ENCODE data around the gene CRYBG3. TPM values are rescaled to one million over a fixed set of nuclear protein-coding genes. Genes with fewer than 3 reads are reported as not detected.

Gene CRYBG3
- total RNA-seq, 1 donor from 2014 or later, result 30.1 TPM

DNA sequence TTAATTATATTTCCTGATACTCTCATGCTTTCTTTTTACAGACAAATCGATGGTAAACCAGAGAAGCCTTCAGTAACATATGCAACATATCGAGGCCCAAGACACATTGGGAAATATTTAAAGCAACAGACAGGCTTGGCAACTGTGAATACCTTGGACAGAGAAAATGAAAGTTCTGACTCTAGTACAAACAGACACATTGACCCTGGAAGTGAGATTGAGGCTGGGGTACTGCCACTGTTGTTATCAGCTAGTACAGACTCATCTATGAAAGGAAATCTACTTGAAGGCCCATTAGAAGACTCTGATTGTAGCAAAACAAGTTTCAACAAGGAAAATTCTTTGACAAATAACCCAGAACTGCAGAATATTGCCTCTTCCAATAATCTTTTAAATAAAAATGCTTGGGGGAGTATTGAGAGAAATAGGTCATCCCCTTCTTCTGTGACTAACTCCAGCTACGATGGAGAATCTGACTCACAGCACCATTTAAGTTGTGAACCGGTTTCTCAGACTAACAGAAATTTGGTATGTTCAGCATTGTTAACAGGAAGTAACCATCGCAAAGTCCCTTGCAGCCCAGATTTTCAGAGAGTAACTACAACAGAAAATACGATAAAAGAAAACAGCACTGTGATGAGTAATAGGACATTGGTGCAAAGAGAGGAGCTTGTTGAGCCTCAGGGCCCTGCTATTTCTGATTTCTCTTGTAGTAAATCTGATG lies 50.2 kb downstream of the CRYBG3 start:
- Histone ChIP-seq H3K4me1 (no peaks in the 10 kb centered on the region), H3K27ac (no peak overlapping the region), H3K27me3 (ENCODE audit: low read depth) (no peaks in the 10 kb centered on the region), H3K4me3 (no peak overlapping the region), H3K36me3 (peaks cover 15% of the 10 kb centered on the region), H3K9me3 (no peaks in the 10 kb centered on the region)
- intact Hi-C loops (cut with DNase I), result no loop called here
- TF ChIP-seq, protein P1, sequence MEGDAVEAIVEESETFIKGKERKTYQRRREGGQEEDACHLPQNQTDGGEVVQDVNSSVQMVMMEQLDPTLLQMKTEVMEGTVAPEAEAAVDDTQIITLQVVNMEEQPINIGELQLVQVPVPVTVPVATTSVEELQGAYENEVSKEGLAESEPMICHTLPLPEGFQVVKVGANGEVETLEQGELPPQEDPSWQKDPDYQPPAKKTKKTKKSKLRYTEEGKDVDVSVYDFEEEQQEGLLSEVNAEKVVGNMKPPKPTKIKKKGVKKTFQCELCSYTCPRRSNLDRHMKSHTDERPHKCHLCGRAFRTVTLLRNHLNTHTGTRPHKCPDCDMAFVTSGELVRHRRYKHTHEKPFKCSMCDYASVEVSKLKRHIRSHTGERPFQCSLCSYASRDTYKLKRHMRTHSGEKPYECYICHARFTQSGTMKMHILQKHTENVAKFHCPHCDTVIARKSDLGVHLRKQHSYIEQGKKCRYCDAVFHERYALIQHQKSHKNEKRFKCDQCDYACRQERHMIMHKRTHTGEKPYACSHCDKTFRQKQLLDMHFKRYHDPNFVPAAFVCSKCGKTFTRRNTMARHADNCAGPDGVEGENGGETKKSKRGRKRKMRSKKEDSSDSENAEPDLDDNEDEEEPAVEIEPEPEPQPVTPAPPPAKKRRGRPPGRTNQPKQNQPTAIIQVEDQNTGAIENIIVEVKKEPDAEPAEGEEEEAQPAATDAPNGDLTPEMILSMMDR (IDR thresholded peaks at IDR 0.05), result no peak
- ATAC-seq (peak in 1 of 2 donors; percentile 47), DNase-seq (no peak)

DNA sequence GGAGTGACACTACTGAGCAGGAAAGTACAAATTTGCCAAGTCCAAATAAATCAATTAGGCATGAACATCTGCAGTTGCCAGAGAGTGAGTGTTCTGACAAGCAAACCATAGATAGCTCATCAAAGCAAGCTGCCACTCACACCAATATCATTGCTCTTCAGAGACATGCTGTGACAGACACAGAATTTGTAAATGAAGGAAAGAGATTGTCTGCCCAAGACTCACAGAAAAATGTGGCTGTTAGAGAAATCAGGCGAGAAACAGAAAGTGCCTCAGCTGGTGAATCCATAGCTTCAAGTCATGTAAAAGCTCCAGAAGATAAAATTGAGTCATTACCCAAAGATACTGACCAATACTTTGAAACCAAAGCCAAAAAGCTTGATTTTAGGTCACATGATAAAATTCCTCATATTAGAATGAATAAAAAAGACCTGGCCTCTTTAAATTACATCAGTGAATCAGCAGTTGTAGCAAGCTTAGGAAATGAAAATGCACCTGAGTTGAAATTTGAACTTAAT lies 50.8 kb downstream of the CRYBG3 start:
- ATAC-seq (no peak), DNase-seq (no peak)
- no peaks in the 10 kb centered on the region for H3K27me3 ChIP-seq (ENCODE audit: low read depth)
- intact Hi-C loops (cut with DNase I), result no loop called here
- TF ChIP-seq, protein P1 (IDR thresholded peaks at IDR 0.05), result no peak
- no peaks in the 10 kb centered on the region for H3K4me1 ChIP-seq
- no peaks in the 10 kb centered on the region for H3K9me3 ChIP-seq
- H3K36me3 ChIP-seq, result peaks cover 15% of the 10 kb centered on the region
- H3K27ac ChIP-seq, result no peak overlapping the region
- no peak overlapping the region for H3K4me3 ChIP-seq

DNA sequence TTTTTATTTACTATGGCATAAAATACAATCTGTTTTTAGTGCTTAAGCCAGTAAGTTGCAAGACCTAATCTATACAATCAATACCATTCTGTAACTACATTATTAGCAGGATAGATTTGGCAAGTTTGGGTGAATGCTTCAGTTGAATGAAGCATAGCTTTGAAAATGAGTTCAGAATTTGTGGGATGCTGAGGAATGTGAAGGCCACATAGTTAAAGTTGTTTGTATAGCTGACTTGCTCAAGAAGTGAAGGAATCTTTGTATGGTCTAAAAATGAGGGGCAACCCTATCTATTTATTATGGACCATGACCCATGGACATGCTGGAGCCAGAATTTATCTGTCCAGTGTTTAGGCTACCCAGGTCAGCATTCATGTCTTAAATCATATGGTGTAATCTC lies 58.5 kb downstream of the CRYBG3 start:
- Histone ChIP-seq H3K27me3 (ENCODE audit: low read depth) (no peaks in the 10 kb centered on the region), H3K36me3 (peaks cover 16% of the 10 kb centered on the region), H3K9me3 (no peaks in the 10 kb centered on the region), H3K4me3 (no peak overlapping the region), H3K27ac (no peak overlapping the region), H3K4me1 (peaks cover 21% of the 10 kb centered on the region)
- ATAC-seq (no peak), DNase-seq (no peak)
- TF ChIP-seq, protein P1 (IDR thresholded peaks at IDR 0.05), result no peak
- intact Hi-C loops (cut with DNase I), result no loop called here

DNA sequence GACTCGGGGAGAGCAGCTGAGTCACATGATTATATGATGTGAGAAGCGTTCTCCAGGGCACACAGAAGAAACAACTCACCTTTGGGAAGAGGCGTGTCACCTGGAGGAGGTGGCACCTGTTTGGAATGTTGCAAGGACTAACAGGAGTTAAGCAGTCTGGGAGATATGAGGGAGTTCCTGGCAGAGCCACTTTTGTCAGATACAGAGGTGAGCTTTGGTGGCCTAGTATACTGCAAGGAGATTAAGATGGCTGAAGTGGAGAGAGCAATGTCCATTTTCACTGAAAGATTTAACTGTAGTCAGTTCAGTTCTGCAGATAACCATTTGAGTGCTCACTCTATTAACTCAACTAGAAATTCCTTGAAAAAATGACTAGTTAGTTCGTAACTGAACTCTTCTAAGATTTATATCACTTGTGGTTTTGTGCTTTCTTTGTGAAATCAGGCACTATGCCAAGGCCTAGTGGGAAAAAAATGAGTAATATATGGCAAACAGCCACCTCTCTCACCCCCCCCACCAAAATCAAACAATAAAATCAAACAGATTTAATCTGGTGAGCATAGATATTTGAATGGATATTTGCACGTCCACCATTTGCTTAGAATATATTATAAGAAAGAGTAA lies 61.3 kb downstream of the CRYBG3 start:
- Histone ChIP-seq H3K4me3 (no peak overlapping the region), H3K36me3 (peaks cover 28% of the 10 kb centered on the region), H3K27ac (no peak overlapping the region), H3K27me3 (ENCODE audit: low read depth) (no peaks in the 10 kb centered on the region), H3K4me1 (peaks cover 21% of the 10 kb centered on the region), H3K9me3 (no peaks in the 10 kb centered on the region)
- ATAC-seq, result peak; percentile 86 to 88
- TF ChIP-seq, protein P1 (IDR thresholded peaks at IDR 0.05), result no peak
- intact Hi-C loops (cut with DNase I), result no loop called here
- DNase-seq, result peak; percentile 35

DNA sequence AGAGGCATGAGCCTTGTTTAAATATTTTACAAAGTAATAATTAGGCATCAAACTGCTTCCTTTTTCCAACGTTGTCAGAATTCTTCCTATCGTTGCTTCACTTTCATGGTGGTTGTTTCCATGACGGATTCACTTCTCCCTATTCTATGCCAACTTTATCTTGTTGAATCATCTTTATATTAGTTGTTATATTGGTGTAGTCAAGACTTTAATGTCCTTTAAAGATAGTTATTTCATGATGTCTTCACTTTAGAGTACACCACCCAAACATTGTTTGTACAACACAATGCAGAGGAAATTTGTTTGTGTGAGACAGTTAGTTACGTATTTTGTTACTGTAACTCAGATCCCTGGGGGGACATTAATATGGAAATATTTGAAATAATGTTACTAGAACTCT lies 61.9 kb downstream of the CRYBG3 start:
- no peaks in the 10 kb centered on the region for H3K9me3 ChIP-seq
- intact Hi-C loops (cut with DNase I), result no loop called here
- peaks cover 21% of the 10 kb centered on the region for H3K4me1 ChIP-seq
- ATAC-seq (peak in 1 of 2 donors; percentile 4), DNase-seq (no peak)
- no peak overlapping the region for H3K4me3 ChIP-seq
- H3K27ac ChIP-seq, result no peak overlapping the region
- H3K36me3 ChIP-seq, result peaks cover 34% of the 10 kb centered on the region
- H3K27me3 ChIP-seq (ENCODE audit: low read depth), result no peaks in the 10 kb centered on the region
- TF ChIP-seq, protein P1 (IDR thresholded peaks at IDR 0.05), result no peak

Data from lower lobe of right lung (tissue), 2 donors.